ENCODE measurements around the gene FAM210A.

FAM210A gene

GRCh38 chr18:13620818-13621445 lies 105.4 kb downstream of the FAM210A start:
- no peak for DNase-seq

- no peak for DNase-seq
These were observed 106.1 kb downstream of the FAM210A start for GRCh38 chr18:13620206-13620672.

GRCh38 chr18:13619505-13620205 lies 106.7 kb downstream of the FAM210A start:
- no peak for DNase-seq

GRCh38 chr18:13618760-13619438 lies 107.5 kb downstream of the FAM210A start:
- no peak for DNase-seq

- DNase-seq = no peak
These were observed 108.4 kb downstream of the FAM210A start for GRCh38 chr18:13617826-13618515.

- no peak for DNase-seq
These were observed 109.8 kb downstream of the FAM210A start for GRCh38 chr18:13616525-13617035.

- no peak for DNase-seq
These were observed 110.3 kb downstream of the FAM210A start for GRCh38 chr18:13616041-13616440.

GRCh38 chr18:13615432-13615861 lies 110.9 kb downstream of the FAM210A start:
- DNase-seq = no peak

- DNase-seq = no peak
These were observed 111.6 kb downstream of the FAM210A start for GRCh38 chr18:13614641-13615288.

GRCh38 chr18:13613591-13614501 lies 112.5 kb downstream of the FAM210A start:
- DNase-seq = no peak
